ENCODE results near the gene RHCE.
"Not testable (repeated sequence)": the region's sequence is repeated elsewhere in the genome, so short reads cannot be mapped to it uniquely, and the experiment has no call there.

The RHCE gene

GRCh38 chr1:25342846-25343245 lies 77.8 kb downstream of the RHCE start:
- no peak for TF ChIP-seq CTCF (IDR thresholded peaks at IDR 0.05; ENCODE audit: insufficient read depth, missing control alignments)
- FAIRE-seq (no peak), DNase-seq (ENCODE audit: insufficient read length, low spot score) (no peak)

GRCh38 chr1:25341746-25342145 lies 78.9 kb downstream of the RHCE start:
- DNase-seq (ENCODE audit: insufficient read length, low spot score), result no peak
- no peak for TF ChIP-seq CTCF (IDR thresholded peaks at IDR 0.05; ENCODE audit: insufficient read depth, missing control alignments)
- FAIRE-seq, result no peak

GRCh38 chr1:25338986-25339385 lies 81.6 kb downstream of the RHCE start:
- no peak for TF ChIP-seq CTCF (IDR thresholded peaks at IDR 0.05; ENCODE audit: insufficient read depth, missing control alignments)
- FAIRE-seq (no peak), DNase-seq (ENCODE audit: insufficient read length, low spot score) (no peak)

- FAIRE-seq (no peak), DNase-seq (ENCODE audit: insufficient read length, low spot score) (peak; percentile 56)
- TF ChIP-seq CTCF (IDR thresholded peaks at IDR 0.05; ENCODE audit: insufficient read depth, missing control alignments), result no peak
These were observed 82.2 kb downstream of the RHCE start, which contains the start of gene TMEM50A for GRCh38 chr1:25338188-25338981. TMEM50A (plus strand) TSS chr1:25338334; CDS start chr1:25340487, 2,153 bp downstream.

GRCh38 chr1:25337483-25338187 lies 83.0 kb downstream of the RHCE start:
- DNase-seq (ENCODE audit: insufficient read length, low spot score); FAIRE-seq: not testable (repeated sequence)

GRCh38 chr1:25336922-25337354 lies 83.7 kb downstream of the RHCE start:
- FAIRE-seq, result not testable (repeated sequence)
- TF ChIP-seq CTCF (IDR thresholded peaks at IDR 0.05; ENCODE audit: insufficient read depth, missing control alignments), result peak; percentile 11

GRCh38 chr1:25329950-25330349 lies 90.7 kb downstream of the RHCE start:
- peak; percentile 7 for TF ChIP-seq CTCF (IDR thresholded peaks at IDR 0.05; ENCODE audit: insufficient read depth, missing control alignments)
- not testable (repeated sequence) for FAIRE-seq; DNase-seq (ENCODE audit: insufficient read length, low spot score)

More at GRCh38 chr1:25336922-25337354, 83.7 kb downstream of the RHCE start:
- DNase-seq (ENCODE audit: insufficient read length, low spot score), result not testable (repeated sequence)

- DNase-seq (ENCODE audit: insufficient read length, low spot score), result not testable (repeated sequence)
These were observed 91.3 kb downstream of the RHCE start for GRCh38 chr1:25329336-25329735.

GRCh38 chr1:25328791-25329185 lies 91.8 kb downstream of the RHCE start:
- not testable (repeated sequence) for DNase-seq (ENCODE audit: insufficient read length, low spot score); FAIRE-seq

More at GRCh38 chr1:25329336-25329735, 91.3 kb downstream of the RHCE start:
- FAIRE-seq, result not testable (repeated sequence)

- not testable (repeated sequence) for FAIRE-seq; DNase-seq (ENCODE audit: insufficient read length, low spot score)
These were observed 92.5 kb downstream of the RHCE start for GRCh38 chr1:25327864-25328790.

All from D721Med (cell line).